K562 (cell line): ENCODE measurements around the gene AP3S2. TPM values are rescaled to one million over a fixed set of nuclear protein-coding genes. Genes with fewer than 3 reads are reported as not detected.
A peak's percentile ranks its signal among the peaks of the same experiment; 100 is the strongest.

ENCODE experiments used
- ATAC-seq: fragments of 200-7000 bp; cut with Tn5 transposase; 3 replicates; pipeline ENCODE4 v1.9.1; 2020; ENCODE audit warnings: moderate library complexity
- BruUV-seq: library from RNA; stranded (reverse); fragments of 400-500 nt; replicated peaks from 2 replicates; lab custom pipeline; 2021; lab: Mats Ljungman, UMichigan
- CTCF ChIA-PET: fragments of 300-600 bp; formaldehyde crosslinking; extraction: SDS; loops from one replicate; lab custom pipeline; 2021; ENCODE audit warnings: low intra/inter-chr PET ratio; lab: Yijun Ruan, JAX
- POLR2A ChIA-PET: fragments of 300-600, 350-650 bp; sonication (Branson Sonifier 250); formaldehyde crosslinking; extraction: SDS; loops from one replicate; lab custom pipeline; 2021; ENCODE audit warnings: antibody characterized with exemption, inconsistent platforms; lab: Yijun Ruan, JAX
- DNase-seq, 4 experiments: peaks; one replicate each; pipeline versions ENCODE4 v3.0.0 to v3.0.0-alpha.2; 2011 to 2018; ENCODE audit warnings: low spot score in 3 of 4, mixed read lengths in 3 of 4; ENCODE audit errors: extremely low read depth in 1 of 4
- FAIRE-seq: peaks from 2 replicates; lab custom pipeline; 2011; peaks lifted over from hg19 to GRCh38; lab: Jason Lieb, UNC
- H2AFZ ChIP-seq: 2 replicates; pipeline ENCODE4 v1.6.0; 2011; ENCODE audit warnings: low read depth, low read length, control low read depth, inconsistent platforms
- H3K27ac ChIP-seq: fragments of 200-600 bp; 3 replicates; pipeline ENCODE4 v1.8.0; 2011; ENCODE audit warnings: low read depth, mild to moderate bottlenecking, control low read depth, inconsistent platforms, low read length, moderate library complexity, mixed read lengths; ENCODE audit errors: extremely low read depth
- H3K27me3 ChIP-seq, 2 experiments: fragments of 300-600 bp in 1 of 2; 2 replicates in 1 of 2; 3 replicates in 1 of 2; pipeline versions ENCODE4 v1.6.0 to v1.8.0; 2011; ENCODE audit warnings: inconsistent platforms in 2 of 2, low read length in 2 of 2, mild to moderate bottlenecking in 1 of 2, mixed read lengths in 1 of 2, moderate library complexity in 1 of 2; ENCODE audit not compliant: control insufficient read depth in 2 of 2, insufficient read depth in 2 of 2
- H3K36me3 ChIP-seq: fragments of 300-600 bp; 3 replicates; pipeline ENCODE4 v1.8.0; 2011; ENCODE audit warnings: mild to moderate bottlenecking, low read length, inconsistent platforms; ENCODE audit not compliant: control insufficient read depth, insufficient read depth
- H3K4me1 ChIP-seq, 2 experiments: fragments of 200-600 bp in 1 of 2; replicated peaks in 1 of 2; 2 replicates in 1 of 2; 3 replicates in 1 of 2; pipeline versions ENCODE4 v1.5.1 to v1.8.0; 2011; ENCODE audit warnings: inconsistent platforms in 2 of 2, low read length in 2 of 2, mild to moderate bottlenecking in 1 of 2, mixed read lengths in 1 of 2, moderate library complexity in 1 of 2; ENCODE audit not compliant: control insufficient read depth in 2 of 2, insufficient read depth in 2 of 2
- H3K4me2 ChIP-seq: 2 replicates; pipeline ENCODE4 v1.6.1; 2011; ENCODE audit warnings: low read length, control low read depth, inconsistent platforms, mixed read lengths; ENCODE audit not compliant: insufficient read depth
- H3K4me3 ChIP-seq: fragments of 200-600 bp; sonication (generic), shearing (Covaris generic); 2 replicates; pipeline ENCODE4 v1.5.1; 2016; ENCODE audit warnings: control low read depth, inconsistent platforms
- H3K79me2 ChIP-seq: fragments of 200-600 bp; 3 replicates; pipeline ENCODE4 v1.8.0; 2011; ENCODE audit warnings: low read length, inconsistent platforms; ENCODE audit not compliant: control insufficient read depth, insufficient read depth
- H3K9ac ChIP-seq, 2 experiments: 2 replicates each; pipeline versions ENCODE4 v1.6.0 to v1.6.1; 2011; ENCODE audit warnings: low read depth in 2 of 2, low read length in 2 of 2, control low read depth in 1 of 2, inconsistent platforms in 1 of 2, mild to moderate bottlenecking in 1 of 2, mixed read lengths in 1 of 2; ENCODE audit not compliant: insufficient read depth in 1 of 2
- H3K9me1 ChIP-seq: one replicate; pipeline ENCODE4 v1.6.0; 2011; ENCODE audit warnings: inconsistent platforms, mild to moderate bottlenecking, low read length, moderate library complexity; ENCODE audit not compliant: control insufficient read depth, insufficient read depth
- H3K9me3 ChIP-seq: replicated peaks from 2 replicates; pipeline ENCODE4 v1.5.1; 2011; ENCODE audit warnings: low read depth, low read length, inconsistent platforms; ENCODE audit not compliant: control insufficient read depth, insufficient read depth
- H4K20me1 ChIP-seq: replicated peaks from 2 replicates; pipeline ENCODE4 v1.6.1; 2011; ENCODE audit warnings: low read length, inconsistent platforms, mixed read lengths; ENCODE audit not compliant: control insufficient read depth, insufficient read depth
- BMI1 ChIP-seq: fragments of 150-350 bp; IDR thresholded peaks from 2 replicates; pipeline ENCODE4 v1.6.1; 2014; ENCODE audit warnings: low read length
- CCAR2 ChIP-seq: fragments of 200-400 bp; formaldehyde crosslinking; IDR thresholded peaks from 2 replicates; pipeline ENCODE4 v1.6.1; 2017; ENCODE audit warnings: mild to moderate bottlenecking, low read depth, low read length
- DDX20 ChIP-seq: fragments of 450-650 bp; IDR thresholded peaks from 2 replicates; pipeline ENCODE4 v1.6.1; 2016; ENCODE audit warnings: missing genetic modification characterization, low read depth, mild to moderate bottlenecking, missing compliant biosample characterization, moderate library complexity
- DPF2 ChIP-seq: fragments of 450-650 bp; IDR thresholded peaks from 2 replicates; pipeline ENCODE4 v1.6.1; 2016
- ETV1 ChIP-seq: fragments of 450-650 bp; conservative IDR thresholded peaks from 2 replicates; pipeline ENCODE4 v1.6.1; 2016; ENCODE audit warnings: missing genetic modification characterization, control low read depth, low read depth, missing compliant biosample characterization
- JUND ChIP-seq, 2 experiments: IDR thresholded peaks; 2 replicates in 1 of 2; 3 replicates in 1 of 2; pipeline ENCODE4 v1.6.1; 2011; ENCODE audit warnings: borderline replicate concordance in 2 of 2, low read depth in 2 of 2, low read length in 2 of 2, improper control_type of control experiment in 1 of 2, missing biosample characterization in 1 of 2, missing genetic modification characterization in 1 of 2, missing genetic modification reagents in 1 of 2
- MIER1 ChIP-seq: fragments of 450-650 bp; IDR thresholded peaks from 2 replicates; pipeline ENCODE4 v1.6.1; 2016; ENCODE audit warnings: antibody characterized with exemption, mild to moderate bottlenecking, low read depth
- NCOA6 ChIP-seq: fragments of 450-650 bp; IDR thresholded peaks from 2 replicates; pipeline ENCODE4 v1.6.1; 2017; ENCODE audit warnings: mild to moderate bottlenecking
- ZKSCAN8 ChIP-seq: fragments of 200-800 bp; sonication (Bioruptor generic); IDR thresholded peaks from 2 replicates; pipeline ENCODE4 v1.6.1; 2016; ENCODE audit warnings: missing genetic modification characterization, missing compliant biosample characterization
- ZNF143 ChIP-seq: sonication (generic); formaldehyde crosslinking; IDR thresholded peaks from 2 replicates; pipeline ENCODE4 v1.9.0; 2022; ENCODE audit warnings: mild to moderate bottlenecking, missing genetic modification reagents
- ZNF436 ChIP-seq: fragments of 250-450, 450-650 bp; sonication (Bioruptor Pico); formaldehyde crosslinking; IDR thresholded peaks from 2 replicates; pipeline ENCODE4 v1.7.0; 2020; ENCODE audit warnings: mild to moderate bottlenecking
- ZNF77 ChIP-seq: fragments of 250-450 bp; sonication (Bioruptor Pico); IDR thresholded peaks from 2 replicates; pipeline ENCODE4 v1.5.0; 2020
- WGBS: fragments of 100-300 bp; shearing (Covaris generic); methylation state at CpG from one replicate; pipeline ENCODE4 v1.1.6; 2016; ENCODE audit warnings: low coverage, mixed read lengths; ENCODE audit not compliant: insufficient coverage; ENCODE audit errors: missing lambda C conversion rate; 5-methylcytosine and 5-hydroxymethylcytosine counted together
- in situ Hi-C: fragments of 300-500 bp; cut with MboI; formaldehyde crosslinking; loops from 4 replicates; pipeline ENCODE4 v1.15.0; 2018; ENCODE audit warnings: inconsistent platforms, mixed read lengths
- intact Hi-C: fragments of 100-400 bp; cut with micrococcal nuclease; formaldehyde crosslinking; loops from 2 replicates; pipeline ENCODE4 v1.14.2; 2022
- polyA plus RNA-seq, 8 experiments: library from polyadenylated mRNA; depleted of rRNA in 4 of 8; stranded (reverse) in 5 of 8; unstranded in 3 of 8; fragments of >200 nt; fragmentation: Nextera tagmentation in 2 of 8; fragmentation: Illumina TruSeq in 1 of 8; extraction: Ambion mirVana in 2 of 8; extraction: Trizol in 1 of 8; gene quantifications; 2 replicates each; pipeline versions ENCODE4 v1.2.1 to v1.2.3, GENCODE V29; 2011 to 2014; ENCODE audit warnings: inconsistent platforms in 1 of 8, missing spikeins in 1 of 8
- total RNA-seq, 7 experiments: library from RNA; depleted of rRNA in 6 of 7; stranded (reverse); fragments of >200 nt in 6 of 7; fragmentation: Illumina TruSeq in 2 of 7; extraction: Trizol in 2 of 7; gene quantifications; 2 replicates each; pipeline versions ENCODE4 v1.2.1 to v1.2.3, GENCODE V29; 2011 to 2021; ENCODE audit warnings: low replicate concordance in 1 of 7
- TF ChIP-seq, protein P1 (sequence below): fragments of 250-450 bp; sonication (Bioruptor Pico); IDR thresholded peaks from 2 replicates; pipeline ENCODE4 v1.5.0; 2020; ENCODE audit warnings: mild to moderate bottlenecking

Gene AP3S2
- total and polyA plus RNA-seq, 9 of the 15 experiments (the other 6 are each of a cell fraction or from before 2014, with no cell fraction given) = 16.4 to 54.1 (median 37.4) TPM

DNA sequence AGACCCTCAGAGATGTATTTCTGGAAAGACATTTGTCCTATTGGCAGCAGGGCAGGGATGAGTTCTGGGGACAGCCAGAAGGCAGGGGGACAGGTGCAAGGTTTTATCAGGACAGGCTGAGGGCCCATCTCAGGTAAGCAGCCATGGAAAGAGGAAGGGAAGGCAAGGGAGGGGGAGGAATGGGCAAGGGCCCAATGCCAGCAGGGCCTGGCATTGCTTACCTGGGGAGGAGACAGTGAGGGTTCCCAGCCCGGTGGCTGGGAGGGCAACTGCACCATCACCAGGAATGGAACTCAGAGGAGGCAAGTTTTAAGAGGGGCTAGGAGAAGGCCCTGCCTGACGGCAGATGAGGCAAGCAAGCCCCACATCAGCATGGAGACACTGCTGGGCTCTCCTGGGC, 15.8 kb upstream of the AP3S2 start:
- intact Hi-C loops = no loop called here
- CTCF ChIA-PET = no interaction called here
- in situ Hi-C loops = no loop called here
- Histone ChIP-seq H4K20me1 (no peaks in the 10 kb centered on the region), H3K27ac (no peak overlapping the region), H2AFZ (no peak overlapping the region), H3K4me1 (peaks cover 9 to 11% of the 10 kb centered on the region in 2 experiments; a peak in 3 of 5 replicates), H3K36me3 (no peaks in the 10 kb centered on the region), H3K9ac (peak overlapping the region in 1 of 2 experiments; percentile 35; a peak in 1 of 4 replicates), H3K4me3 (no peak overlapping the region), H3K79me2 (no peaks in the 10 kb centered on the region), H3K9me1 (no peaks in the 10 kb centered on the region), H3K4me2 (no peak overlapping the region), H3K9me3 (no peaks in the 10 kb centered on the region), H3K27me3 (peaks cover 2 to 27% of the 10 kb centered on the region in 2 experiments; a peak in 2 of 5 replicates)
- TF ChIP-seq DPF2 (no peak), ZNF436 (no peak), ZNF77 (CRISPR knock-in tag) (no peak), CCAR2 (no peak), NCOA6 (no peak), ETV1 (tag) (no peak), MIER1 (no peak), ZNF143 (CRISPR knock-in tag) (no peak), ZKSCAN8 (CRISPR knock-in tag) (no peak), DDX20 (no peak), BMI1 (no peak), JUND (IDR thresholded peaks at IDR 0.05; ENCODE audit: borderline replicate concordance, low read depth, low read length) (no peak), JUND (tag; IDR thresholded peaks at IDR 0.05; ENCODE audit: borderline replicate concordance, low read depth, low read length) (no peak)
- TF ChIP-seq, protein P1, sequence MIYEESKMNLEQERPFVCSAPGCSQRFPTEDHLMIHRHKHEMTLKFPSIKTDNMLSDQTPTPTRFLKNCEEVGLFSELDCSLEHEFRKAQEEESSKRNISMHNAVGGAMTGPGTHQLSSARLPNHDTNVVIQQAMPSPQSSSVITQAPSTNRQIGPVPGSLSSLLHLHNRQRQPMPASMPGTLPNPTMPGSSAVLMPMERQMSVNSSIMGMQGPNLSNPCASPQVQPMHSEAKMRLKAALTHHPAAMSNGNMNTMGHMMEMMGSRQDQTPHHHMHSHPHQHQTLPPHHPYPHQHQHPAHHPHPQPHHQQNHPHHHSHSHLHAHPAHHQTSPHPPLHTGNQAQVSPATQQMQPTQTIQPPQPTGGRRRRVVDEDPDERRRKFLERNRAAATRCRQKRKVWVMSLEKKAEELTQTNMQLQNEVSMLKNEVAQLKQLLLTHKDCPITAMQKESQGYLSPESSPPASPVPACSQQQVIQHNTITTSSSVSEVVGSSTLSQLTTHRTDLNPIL (CRISPR knock-in tag) = no peak
- BruUV-seq = no TSS peak
- peak in 1 of 4 experiments; percentile 4 for DNase-seq
- FAIRE-seq = no peak
- POLR2A ChIA-PET = interaction anchor here (0.5 kb wide), 1 partner anchor 89 kb away, joined by 3 read pairs; no protein-coding TSS in a partner anchor
- no peak for ATAC-seq
- 15% methylated on average over 2 of the region's 2 CpGs for WGBS
